Measurements from ENCODE around the gene ISLR.

- TF ChIP-seq CTCF (conservative IDR thresholded peaks at IDR 0.05) (no peak), ZFX (IDR thresholded peaks at IDR 0.05) (no peak)
These were observed 18.3 kb downstream of the ISLR start for GRCh38 chr15:74191798-74192197.
